HG02981 (cell line): Measurements from ENCODE around the gene FNIP1.
"Not testable (repeated sequence)": the region's sequence is repeated elsewhere in the genome, so short reads cannot be mapped to it uniquely, and the experiment has no call there.

Experiments
- ATAC-seq: cut with Tn5 transposase; IDR thresholded peaks from one replicate; pipeline ENCODE4 v1.9.1; 2021; ENCODE audit warnings: mild to moderate bottlenecking, moderate library complexity; ENCODE audit not compliant: unreplicated experiment

FNIP1 gene

GRCh38 chr5:131610198-131611063, 186.4 kb downstream of the FNIP1 start:
- no peak for ATAC-seq

DNA sequence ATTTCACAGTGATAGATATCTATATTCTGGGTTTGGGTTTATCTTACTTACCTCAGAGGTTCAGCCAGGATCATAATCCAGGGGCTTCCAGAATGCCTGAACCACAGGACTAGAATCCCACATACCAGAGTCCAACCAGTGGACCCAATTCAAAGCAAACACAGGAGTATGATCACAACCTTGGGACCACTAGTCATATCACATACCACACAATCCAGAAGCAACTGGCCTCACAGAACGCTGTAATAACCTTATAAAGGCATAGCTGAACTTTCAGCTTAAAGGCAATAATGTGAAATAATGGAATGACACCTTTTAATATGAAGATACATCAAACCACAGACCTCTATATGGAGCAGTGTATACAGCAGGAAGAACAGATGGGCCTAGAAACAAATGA, 187.0 kb downstream of the FNIP1 start:
- ATAC-seq, result no peak

DNA sequence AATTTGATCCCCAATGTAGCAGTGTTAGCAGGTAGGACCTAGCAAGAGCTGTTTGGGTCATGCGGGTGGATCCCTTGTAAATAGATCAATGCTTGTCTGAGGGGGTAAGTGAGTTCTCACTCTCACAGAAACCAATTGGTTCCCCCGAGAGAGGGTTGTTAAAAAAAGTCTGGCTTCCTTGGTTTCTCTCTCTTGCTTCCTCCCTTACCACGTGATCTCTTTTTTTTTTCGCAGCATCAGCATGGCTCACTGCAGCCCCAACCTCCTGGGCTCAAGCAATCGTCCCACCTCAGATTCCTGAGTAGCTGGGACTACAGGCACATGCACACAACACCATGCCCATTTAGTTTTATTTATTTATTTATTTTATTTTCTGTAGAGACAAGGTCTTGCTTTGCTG, 188.2 kb downstream of the FNIP1 start:
- no peak for ATAC-seq

- no peak for ATAC-seq
Measured at GRCh38 chr5:131607903-131608540, 188.8 kb downstream of the FNIP1 start.

DNA sequence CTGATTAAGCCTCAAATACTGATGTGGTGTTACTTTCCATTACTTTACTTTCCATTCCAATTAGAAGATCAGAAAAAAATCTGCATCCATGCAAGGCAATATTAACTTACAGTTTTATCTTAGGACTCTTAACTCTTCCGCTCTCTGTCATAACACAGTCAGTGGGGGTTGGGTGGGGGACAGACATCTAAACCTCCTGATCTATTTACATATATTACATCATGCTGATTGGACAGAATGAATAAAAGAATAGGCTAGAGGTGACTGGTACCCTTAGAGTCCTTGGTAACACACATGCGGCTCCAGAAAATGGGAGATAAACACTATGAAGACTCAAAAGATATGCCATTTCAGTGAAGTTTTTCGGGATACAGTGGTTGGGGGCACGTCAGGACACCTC, 189.4 kb downstream of the FNIP1 start:
- no peak for ATAC-seq

DNA sequence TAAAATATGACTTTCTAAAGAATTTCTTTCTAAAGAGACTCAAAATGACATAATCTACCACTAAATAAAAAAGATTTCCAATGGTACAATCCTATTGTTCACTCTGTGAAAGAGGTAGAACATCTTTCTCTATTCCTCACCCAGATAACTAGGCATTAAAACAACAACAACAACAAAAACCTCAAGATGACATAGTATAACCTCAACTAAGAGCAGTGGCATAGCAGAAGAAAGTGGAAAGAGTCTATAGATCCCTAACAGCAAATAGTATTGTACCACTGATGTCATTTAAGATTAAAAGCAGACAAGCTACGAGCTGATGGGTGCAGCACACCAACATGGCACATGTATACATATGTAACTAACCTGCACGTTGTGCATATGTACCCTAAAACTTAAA, 191.7 kb downstream of the FNIP1 start:
- ATAC-seq, result no peak

DNA sequence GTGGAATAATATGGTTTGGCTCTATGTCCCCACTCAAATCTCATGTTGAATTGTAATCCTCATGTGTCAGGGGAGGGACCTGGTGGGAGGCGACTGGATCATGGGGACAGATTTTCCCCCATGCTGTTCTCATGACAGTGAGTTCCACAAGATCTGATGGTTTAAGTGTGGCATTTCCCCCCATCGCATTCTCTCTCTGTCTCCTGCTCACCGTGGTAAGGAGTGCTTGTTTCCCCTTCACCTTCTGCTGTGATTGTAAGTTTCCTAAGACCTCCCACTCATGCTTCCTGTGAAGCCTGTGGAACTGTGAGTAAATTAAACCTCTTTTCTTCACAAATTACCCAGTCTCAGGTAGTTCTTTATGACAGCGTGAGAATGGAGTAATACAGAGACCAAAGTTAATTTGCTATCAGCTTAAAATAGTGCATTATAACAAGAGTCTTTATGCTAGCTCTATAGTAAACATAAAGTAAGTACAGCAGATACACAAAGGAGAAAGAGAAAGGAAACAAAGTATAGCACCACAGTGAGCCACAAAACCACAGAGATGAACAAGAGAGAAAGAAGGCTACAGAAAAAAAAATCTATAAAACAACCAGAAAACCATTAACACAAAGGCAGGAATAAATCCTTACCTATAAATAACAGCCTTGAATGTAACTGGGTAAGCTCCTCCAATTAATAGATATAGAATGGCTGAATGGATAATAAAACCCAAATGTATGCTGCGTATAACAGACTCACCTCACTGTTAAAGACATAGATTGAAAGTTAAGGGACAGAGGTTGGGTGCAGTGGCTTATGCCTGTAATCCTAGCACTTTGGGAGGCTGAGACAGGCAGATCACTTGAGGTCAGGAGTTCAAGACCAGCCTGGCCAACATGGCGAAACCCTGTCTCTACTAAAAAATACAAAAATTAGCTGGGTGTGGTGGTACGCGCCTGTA, 201.5 kb downstream of the FNIP1 start:
- peak; percentile 86 for ATAC-seq

GRCh38 chr5:131593921-131594320, 202.9 kb downstream of the FNIP1 start:
- ATAC-seq, result no peak

DNA sequence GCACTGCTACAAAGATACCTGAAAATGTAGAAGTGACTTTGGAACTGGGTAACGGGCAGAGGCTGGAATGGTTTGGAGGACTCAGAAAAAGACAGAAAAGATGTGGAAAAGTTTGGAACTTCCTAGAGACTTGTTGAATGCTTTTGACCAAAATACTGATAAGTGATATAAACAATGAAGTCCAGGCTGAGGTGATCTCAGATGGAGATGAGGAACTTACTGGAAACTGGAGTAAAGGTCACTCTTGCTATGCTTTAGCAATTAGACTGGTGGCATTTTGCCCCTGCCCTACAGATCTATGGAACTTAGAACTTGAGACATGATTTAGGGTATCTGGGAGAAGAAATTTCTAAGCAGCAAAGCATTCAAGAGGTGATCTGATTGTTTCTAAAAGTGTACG, 203.4 kb downstream of the FNIP1 start:
- not testable (repeated sequence) for ATAC-seq
